Right renal pelvis (tissue), 4 donors: ENCODE data around the gene AATF. TPM values are rescaled to one million over a fixed set of nuclear protein-coding genes. Genes with fewer than 3 reads are reported as not detected.

Experiments used
- DNase-seq, 4 donors: peaks; one replicate each; pipeline ENCODE4 v3.0.0-alpha.2; 2013; ENCODE audit warnings: low read depth in 4 of 4, low spot score in 3 of 4, missing footprints in 1 of 4
- polyA plus RNA-seq, 4 donors: library from polyadenylated mRNA; unstranded; fragments of 120-200 nt; gene quantifications; one replicate each; pipeline ENCODE4 v1.2.1, GENCODE V29; 2013; ENCODE audit not compliant: insufficient read length in 4 of 4

Gene AATF
- polyA plus RNA-seq, 4 donors: 47.5 to 51.8 (median 50.0) TPM

DNA sequence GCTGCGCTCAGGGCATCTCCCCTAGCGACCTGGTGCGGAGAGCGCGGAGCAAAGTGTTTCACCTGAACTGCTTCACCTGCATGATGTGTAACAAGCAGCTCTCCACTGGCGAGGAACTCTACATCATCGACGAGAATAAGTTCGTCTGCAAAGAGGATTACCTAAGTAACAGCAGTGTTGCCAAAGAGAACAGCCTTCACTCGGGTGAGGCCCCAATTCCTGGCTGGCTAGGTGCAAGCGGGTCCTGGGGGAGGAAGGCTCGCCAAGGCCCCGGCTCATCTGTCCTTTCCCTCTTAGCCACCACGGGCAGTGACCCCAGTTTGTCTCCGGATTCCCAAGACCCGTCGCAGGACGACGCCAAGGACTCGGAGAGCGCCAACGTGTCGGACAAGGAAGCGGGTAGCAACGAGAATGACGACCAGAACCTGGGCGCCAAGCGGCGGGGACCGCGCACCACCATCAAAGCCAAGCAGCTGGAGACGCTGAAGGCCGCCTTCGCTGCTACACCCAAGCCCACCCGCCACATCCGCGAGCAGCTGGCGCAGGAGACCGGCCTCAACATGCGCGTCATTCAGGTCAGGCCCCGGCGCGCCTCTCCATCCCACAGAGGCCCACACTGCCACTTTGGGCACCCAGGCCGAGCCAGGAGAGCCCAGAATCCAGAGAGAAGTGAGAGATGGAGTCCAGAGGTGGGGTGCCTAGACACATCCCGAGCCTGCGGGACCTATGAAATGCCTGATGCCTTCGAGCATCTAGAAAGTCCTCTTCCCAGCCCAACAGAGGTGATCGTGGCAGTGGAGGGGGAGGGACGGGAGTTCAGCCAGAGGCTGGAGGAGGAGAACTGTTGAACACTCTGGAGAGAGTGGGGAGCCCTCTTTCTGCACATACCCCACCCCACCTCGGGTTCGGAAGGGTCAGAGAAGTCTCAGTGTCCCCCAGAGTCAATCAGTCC lies 8.2 kb upstream of the AATF start:
- DNase-seq: no peak

DNA sequence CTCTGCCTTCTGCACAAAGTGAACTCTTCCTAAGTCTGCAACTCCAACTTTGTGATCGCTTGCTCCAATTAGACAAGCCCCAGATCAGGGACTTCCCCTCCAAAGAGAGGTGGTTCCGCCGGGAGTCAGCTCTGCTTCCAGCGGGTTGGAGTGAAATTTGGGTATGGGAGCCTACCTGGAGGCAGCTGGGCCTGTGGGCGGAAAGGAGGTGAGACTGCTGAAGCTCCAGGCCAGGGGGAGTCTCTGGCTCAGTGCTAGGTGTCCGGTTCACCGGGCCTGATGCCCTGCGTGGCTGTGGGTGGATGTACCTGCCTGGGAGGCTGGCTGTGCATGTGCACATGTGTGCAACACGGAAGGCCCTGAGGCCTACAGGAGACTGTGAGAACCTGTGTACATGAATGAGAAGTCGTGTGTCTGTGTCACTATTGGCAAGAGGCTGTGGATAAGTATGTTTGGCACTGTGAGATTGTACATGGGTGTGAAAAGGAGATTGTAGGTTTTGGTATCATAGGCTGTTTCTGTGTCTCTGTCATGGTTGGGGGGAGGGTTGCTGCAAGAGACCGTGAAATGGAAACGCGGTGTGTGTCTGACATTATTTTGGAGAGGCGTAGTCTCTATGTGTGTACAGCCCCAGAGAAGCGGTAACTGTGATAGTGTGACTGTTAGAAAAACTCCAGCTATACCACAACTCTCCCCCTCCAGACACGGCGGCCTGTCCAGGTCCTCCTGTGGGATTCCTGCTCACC lies 7.3 kb upstream of the AATF start:
- DNase-seq: no peak

DNA sequence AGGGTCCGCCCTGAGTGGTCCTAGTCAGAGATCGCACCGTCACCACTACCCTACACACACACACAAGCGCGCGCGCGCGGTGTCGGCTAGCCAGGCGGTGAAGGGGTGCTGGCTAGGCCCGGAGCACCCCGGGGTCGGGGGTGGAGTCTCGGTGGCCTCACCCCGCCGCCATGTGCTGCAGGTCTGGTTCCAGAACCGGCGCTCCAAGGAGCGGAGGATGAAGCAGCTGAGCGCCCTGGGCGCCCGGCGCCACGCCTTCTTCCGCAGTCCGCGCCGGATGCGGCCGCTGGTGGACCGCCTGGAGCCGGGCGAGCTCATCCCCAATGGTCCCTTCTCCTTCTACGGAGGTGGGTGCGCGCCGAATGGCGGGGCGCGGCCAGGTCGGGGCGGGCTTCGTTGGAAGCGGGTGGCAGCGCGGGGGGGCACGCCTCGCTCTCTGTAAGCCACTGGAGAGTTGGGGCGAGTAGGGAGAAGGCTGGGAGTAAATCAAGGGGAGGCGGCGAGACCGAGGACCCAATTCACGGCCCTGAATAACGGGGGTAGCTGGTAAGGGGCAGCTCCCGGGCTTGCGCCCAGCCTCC lies 6.6 kb upstream of the AATF start:
- no peak for DNase-seq

DNA sequence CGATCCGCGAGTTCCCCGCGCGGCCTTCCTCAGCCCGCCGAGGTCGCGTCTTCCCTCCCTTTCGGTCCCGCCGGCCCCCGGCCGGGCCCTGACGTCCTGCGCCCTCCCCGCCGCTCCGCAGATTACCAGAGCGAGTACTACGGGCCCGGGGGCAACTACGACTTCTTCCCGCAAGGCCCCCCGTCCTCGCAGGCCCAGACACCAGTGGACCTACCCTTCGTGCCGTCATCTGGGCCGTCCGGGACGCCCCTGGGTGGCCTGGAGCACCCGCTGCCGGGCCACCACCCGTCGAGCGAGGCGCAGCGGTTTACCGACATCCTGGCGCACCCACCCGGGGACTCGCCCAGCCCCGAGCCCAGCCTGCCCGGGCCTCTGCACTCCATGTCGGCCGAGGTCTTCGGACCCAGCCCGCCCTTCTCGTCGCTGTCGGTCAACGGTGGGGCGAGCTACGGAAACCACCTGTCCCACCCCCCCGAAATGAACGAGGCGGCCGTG lies 6.1 kb upstream of the AATF start:
- no peak for DNase-seq

DNA sequence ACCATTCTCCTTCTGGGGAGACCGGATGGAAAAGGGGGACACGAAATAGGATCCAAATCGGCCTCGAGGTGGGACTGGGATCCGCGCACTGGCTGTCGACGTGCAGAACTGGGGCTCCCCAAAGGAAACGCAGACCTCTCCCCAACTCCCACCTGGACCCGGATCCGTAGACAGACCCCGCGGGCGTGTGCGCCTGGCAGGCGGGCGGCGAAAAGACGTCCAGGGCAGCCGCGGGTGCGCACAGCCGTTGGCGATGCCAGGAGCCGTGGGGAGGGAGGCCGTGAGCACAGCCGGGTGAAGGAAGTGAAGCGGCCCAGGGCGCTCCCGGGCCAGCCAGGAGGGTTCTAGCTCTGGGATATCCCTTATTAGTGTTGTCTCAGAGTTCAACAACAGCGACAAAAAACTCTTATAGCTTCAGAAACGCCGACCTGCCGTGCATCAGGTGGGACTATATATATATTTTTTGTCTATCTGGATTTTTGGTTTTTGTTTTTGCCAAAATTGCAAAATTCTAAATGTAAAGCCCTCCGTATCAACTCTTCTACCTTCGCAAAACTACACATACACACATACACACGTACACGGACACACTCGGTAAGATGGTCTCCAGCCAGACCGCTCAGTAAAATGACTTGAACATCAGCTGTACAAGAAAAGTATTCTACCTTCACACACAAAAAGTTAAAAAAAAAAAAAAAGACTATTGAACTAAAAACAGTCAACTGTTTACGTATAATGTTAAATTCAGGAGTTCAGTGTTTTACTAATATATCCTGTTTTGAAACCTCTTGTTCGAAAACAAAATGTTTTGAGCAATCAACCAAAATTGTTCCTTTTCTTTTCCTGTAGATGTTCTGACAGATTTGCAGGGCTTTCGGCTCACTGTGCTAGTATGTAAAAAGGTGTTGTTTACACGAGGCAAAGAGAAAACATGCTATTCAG lies 5.2 kb upstream of the AATF start:
- DNase-seq: no peak

DNA sequence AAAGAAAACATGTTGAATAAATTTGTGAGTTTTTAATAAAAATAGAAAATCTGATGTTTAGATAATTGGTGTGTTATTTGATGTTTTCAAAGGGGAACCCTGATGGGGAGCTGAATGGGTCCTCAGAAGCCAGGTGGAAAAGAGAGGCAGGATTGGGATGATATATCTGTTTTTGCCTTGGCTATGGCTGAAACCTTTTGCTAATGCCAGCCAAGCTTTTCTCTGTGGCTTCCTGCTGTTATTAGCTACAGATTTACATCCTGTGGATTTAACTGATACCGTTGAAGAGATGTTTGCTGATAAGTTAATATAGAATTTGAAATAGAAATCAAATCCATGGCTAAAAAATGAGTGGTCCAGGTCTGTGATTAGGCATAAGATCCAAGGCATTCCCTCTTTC lies 4.2 kb upstream of the AATF start:
- no peak for DNase-seq

DNA sequence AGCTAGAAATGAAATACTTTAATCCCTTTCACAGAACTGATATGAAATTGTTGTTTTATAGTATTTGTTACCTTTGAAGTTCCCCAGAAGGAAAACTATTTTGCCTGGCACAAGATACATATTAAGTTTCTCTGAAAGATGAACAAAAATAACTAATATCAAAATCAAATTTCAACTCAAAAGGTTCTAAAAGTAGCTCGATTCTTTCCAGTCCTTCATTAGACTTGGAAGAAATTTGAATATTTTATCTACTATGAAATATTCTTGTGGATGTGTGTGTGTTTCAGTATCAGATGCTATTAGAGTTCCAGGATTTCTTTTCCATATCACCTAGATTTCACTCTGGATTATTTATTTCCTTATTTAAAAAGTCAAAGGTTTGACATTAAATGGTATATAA lies 3.6 kb upstream of the AATF start:
- no peak for DNase-seq

DNA sequence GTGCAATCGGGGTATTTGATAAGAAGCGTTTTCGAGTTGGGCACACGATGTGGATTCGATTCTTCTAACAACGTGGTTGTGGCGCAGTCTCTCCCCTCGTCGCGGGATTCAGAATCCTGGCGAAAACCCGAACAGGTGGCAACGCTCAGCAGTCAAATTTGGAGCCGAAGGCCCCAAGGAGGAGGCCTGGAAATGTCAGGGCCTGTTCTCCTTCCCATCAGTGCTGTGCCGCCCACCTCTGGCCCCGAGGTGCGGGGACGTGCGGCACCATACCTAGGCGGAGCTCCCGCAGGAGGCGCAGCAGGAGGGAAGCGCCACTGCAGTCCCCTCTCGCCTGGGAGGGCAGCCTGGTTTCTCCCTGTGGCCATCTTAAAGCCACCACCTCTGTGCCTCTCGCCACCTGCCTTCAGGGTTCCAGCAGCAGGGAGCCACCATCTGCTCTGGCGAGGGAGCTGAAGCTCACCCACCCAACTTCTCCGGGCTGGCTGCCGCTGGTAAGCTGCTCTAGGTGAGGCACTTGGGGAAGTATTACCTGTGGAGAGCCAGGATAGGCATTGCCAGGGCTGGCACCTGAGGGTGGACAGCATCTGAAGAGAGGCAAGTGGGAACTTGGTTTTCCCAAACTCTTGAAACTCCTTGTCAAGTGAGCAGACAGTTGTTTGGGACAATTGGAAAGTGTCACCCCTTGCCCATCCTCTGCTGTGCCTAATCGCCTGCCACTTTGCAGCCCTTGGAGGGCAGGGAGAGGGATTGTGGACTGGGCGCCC lies 2.6 kb upstream of the AATF start:
- no peak for DNase-seq

DNA sequence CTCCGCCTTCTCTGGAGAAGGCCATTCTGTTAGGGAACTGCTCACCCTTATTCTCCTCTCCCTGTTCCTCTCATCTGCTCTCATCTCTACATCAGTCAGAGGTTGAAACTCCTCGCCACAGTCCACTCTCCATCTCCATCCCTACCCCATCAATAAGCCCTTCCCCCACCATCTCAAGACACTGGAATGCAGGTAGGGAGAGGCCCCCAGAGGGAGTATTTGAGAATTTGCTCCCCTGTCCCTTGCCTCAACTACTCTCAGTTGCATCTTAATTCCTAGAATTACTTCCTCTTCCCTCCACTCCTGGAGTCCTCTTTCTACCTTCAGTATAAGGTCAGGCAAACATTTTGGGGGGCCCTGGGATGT lies 2.0 kb upstream of the AATF start:
- no peak for DNase-seq

DNA sequence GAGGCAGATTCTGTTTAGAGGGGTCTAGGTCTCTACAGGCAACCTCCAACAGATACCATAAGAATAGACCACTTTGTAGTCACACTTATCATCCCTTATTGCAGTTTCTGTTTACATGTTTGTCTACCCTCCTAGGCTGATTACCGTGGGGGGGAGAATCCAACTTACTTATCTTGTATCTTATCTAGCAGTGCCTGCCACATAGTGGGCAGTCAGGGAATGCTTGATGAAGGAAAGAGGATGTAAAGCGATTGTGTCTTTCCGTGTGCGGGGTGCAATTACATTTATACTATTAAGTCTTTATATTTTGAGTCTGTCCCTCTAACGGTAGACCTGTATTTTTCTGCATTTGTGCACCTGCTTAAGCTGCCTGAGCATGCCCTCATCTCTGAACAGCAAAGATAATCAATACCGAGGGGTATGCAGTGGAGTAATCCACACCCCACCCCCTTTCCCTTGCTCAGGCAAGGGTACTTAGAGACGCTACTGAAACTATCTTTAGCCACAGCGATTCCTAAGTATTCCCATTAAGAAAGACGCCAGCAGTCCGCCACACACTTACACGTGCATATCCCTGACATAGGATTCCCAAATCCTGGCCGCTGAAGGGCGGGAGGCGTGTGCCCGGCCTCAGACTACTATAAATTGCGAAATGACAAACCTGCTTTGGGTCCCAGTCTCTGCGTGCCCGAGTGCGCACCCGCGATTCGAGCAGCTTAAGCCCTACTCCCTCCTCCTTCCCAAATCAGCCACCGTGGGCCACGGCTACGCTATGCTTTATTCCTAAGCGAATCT lies 635 bp upstream of the AATF start:
- DNase-seq: no peak

DNA sequence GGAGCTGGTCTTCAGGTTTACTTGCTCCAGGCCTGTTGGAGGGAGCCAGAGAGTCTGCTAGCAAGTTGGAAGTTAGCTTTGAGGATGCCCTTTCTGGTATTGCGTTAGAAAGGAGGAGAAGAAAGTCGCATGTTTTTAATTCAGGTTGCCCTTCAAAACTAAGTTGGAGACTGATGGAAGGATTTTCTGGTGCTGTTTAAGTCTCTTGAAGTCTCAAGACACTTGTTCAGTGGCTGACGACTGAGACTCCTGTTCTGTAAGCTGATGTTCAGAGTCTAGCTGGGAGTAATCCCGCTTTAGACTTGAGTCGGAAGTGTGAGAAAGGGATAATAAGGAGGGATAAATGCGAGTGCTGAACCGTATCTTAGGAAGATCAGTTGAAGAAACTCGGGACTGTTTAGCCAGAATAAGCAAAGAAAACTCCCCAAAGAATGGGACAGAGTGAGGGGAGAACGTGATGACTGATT lies 740 bp downstream of the AATF start:
- DNase-seq: no peak

DNA sequence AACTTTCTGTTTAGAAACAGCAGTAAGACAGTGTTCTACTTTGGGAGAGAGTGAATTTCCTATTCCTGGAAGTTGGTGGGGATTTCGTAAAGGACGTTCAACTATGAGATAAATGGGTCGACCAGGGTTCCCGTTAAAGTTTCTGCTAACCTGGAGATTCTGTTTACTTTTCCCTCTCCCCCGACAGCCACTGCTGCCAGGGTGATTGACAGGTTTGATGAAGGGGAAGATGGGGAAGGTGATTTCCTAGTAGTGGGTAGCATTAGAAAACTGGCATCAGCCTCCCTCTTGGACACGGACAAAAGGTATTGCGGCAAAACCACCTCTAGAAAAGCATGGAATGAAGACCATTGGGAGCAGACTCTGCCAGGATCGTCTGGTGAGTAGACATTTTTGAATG lies 1.3 kb downstream of the AATF start:
- DNase-seq: no peak

DNA sequence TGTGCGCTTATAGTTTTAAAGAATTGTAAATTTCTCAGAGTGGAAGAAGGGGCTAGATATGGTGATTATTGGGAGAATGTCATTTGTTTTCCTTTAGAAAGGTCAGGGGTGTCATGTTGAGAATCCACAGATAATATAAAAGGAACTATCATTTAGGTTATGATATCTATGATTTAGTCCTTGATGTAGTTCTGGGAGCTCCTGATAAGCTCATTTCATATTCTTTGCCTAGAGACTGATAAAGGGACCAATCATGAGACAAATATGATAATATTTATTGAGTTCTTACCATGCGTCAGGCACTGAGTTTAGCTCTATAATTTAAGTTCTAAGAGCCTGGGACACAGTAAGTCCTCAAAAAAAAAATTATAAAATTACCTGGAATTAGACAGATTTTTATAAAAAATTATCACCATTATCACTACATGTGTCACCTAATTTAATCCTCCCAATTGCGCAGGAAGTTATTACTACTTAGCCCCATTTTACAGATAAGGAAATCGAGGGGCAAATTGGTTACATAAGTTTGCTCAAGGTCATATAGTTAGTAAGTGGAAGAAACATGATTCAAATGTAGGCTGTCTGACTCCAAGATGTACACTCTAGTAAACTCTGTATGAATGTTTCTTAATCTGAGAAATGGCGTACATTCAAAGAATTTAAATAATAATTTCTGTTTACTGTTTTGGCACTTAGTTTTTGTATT lies 2.5 kb downstream of the AATF start:
- DNase-seq: no peak

DNA sequence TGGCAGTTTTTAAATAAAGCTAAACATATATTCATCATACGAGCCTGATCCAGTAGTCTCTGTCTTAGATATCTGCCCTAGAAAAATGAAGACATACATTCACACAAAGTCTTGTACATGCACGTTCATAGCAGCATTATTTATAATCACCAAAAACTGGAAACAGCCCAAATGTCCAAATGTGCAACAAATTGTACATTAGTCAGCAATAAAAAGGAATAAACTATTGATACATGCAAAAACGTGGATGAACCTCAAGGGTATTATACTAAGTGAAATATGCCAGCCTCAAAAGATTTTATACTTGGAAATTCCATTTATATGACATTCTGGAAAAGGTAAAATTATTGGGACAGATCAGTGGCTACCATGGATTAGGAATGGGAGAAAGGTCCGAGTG lies 22.8 kb downstream of the AATF start:
- no peak for DNase-seq

DNA sequence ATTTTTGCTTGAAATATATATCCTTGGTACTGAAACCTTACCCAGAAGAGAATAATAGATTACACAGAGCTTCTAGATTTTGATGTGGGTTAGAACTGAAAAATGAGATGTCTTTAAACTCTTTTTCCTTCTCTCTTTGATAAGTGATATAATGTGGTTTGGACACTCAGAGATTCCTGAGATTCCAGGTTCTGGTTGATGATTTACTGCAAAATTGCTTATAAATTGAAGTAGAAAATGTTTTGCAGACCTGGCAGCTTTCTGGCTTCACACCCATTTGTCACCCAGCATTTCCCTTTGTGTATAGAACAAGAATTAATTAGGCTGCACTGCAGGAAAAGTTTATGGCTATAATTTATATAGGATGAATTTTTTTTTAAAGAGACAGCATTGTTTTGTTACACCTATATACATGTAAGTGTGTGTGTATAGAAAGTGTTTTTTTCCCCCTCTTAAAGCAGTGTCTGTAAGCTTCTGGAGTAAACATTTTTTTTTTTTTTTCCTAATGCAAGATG lies 23.5 kb downstream of the AATF start:
- no peak for DNase-seq

DNA sequence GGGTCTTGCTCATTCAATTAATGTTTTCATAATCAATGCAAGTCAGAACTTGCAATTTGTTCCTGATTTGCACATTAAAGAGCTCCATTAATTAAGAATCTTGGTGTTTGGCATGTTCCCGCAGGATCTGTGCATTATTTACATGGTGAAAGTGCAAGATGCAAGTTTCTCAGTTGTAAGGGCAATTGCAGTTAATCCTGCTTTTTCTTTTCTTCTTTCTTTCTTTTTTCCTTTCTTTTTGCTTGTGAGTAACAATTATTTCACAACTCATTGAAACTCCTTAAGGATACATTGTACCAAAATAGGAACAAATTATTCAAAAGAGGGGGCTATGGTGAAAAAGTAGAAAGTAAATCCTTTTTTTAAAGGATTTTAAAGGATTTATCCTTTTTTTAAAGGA lies 24.2 kb downstream of the AATF start:
- no peak for DNase-seq

DNA sequence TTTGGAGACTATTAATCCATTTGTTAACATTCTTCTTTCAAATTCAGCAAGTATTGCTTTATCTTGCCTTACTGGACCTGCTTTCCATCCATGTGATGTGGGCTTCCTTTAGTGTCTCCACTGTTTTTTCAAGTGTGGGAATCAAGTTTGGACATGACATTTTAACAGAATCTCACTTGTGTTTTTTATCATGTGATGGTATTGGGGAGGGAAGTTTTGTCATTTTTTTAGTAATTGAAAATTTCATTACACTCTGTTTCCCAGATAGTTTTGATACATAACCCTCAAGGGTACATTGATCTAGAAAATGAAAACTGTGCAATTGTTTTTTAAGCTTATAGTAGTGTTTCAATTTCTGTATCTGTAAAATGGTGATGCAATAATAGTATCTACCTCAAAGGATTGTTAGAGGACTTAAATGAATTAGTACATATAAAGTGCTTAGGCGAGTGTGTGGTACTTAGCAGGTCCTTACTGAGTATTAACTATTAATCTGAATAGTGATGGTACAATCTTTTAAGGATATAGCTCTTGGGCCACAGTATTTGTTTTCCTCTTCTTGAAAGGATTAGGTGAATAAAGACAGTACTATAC lies 27.3 kb downstream of the AATF start:
- DNase-seq: no peak
